ENCODE measurements around the gene DIPK1A.

The DIPK1A gene

GRCh38 chr1:92921031-92922023, 39.9 kb downstream of the DIPK1A start:
- DNase-seq (ENCODE audit: low spot score), result no peak

GRCh38 chr1:92916899-92917298, 44.4 kb downstream of the DIPK1A start:
- no peak overlapping the region for H3K4me3 ChIP-seq
- no peak overlapping the region for H3K27ac ChIP-seq
- no peak for TF ChIP-seq CTCF (IDR thresholded peaks at IDR 0.05)
- no peak for DNase-seq (ENCODE audit: low spot score)

More at GRCh38 chr1:92921031-92922023, 39.9 kb downstream of the DIPK1A start:
- no peak for TF ChIP-seq CTCF (IDR thresholded peaks at IDR 0.05)
- no peak overlapping the region for H3K27ac ChIP-seq
- no peak overlapping the region for H3K4me3 ChIP-seq

GRCh38 chr1:92915547-92915946, 45.7 kb downstream of the DIPK1A start:
- no peak overlapping the region for H3K27ac ChIP-seq
- no peak for DNase-seq (ENCODE audit: low spot score)
- no peak overlapping the region for H3K4me3 ChIP-seq
- TF ChIP-seq CTCF (IDR thresholded peaks at IDR 0.05), result no peak

- Histone ChIP-seq H3K4me3 (no peak overlapping the region), H3K27ac (no peak overlapping the region)
- no peak for DNase-seq (ENCODE audit: low spot score)
- TF ChIP-seq CTCF (IDR thresholded peaks at IDR 0.05), result no peak
Measured at GRCh38 chr1:92913093-92913819, 48.0 kb downstream of the DIPK1A start.

GRCh38 chr1:92910081-92910480, 51.2 kb downstream of the DIPK1A start:
- TF ChIP-seq CTCF (IDR thresholded peaks at IDR 0.05), result no peak
- Histone ChIP-seq H3K27ac (no peak overlapping the region), H3K4me3 (no peak overlapping the region)
- no peak for DNase-seq (ENCODE audit: low spot score)

- DNase-seq (ENCODE audit: low spot score), result no peak
- H3K27ac ChIP-seq, result no peak overlapping the region
- no peak for TF ChIP-seq CTCF (IDR thresholded peaks at IDR 0.05)
Measured at GRCh38 chr1:92909321-92909720, 51.9 kb downstream of the DIPK1A start.

More at GRCh38 chr1:92909321-92909720, 51.9 kb downstream of the DIPK1A start:
- no peak overlapping the region for H3K4me3 ChIP-seq

All from coronary artery (tissue), 2 donors.